GM12864 (cell line): ENCODE data around the gene SLX4IP.

Source experiments
- DNase-seq: peaks from one replicate; pipeline ENCODE4 v3.0.0-alpha.2; 2011; ENCODE audit warnings: low read depth
- H3K4me3 ChIP-seq: 2 replicates; pipeline ENCODE4 v1.5.1; 2011; ENCODE audit warnings: mild to moderate bottlenecking, low read depth, low read length, control low read depth
- CTCF ChIP-seq: IDR thresholded peaks from 2 replicates; pipeline ENCODE4 v1.5.1; 2011; ENCODE audit warnings: low read depth, mild to moderate bottlenecking, moderate library complexity, low read length, control low read depth, inconsistent platforms; ENCODE audit errors: missing control alignments

SLX4IP gene

GRCh38 chr20:10565191-10565921, 130.3 kb downstream of the SLX4IP start:
- DNase-seq, result no peak
- no peak overlapping the region for H3K4me3 ChIP-seq
- TF ChIP-seq CTCF, result no peak

GRCh38 chr20:10565922-10566897, 131.1 kb downstream of the SLX4IP start:
- TF ChIP-seq CTCF, result no peak
- DNase-seq, result no peak

GRCh38 chr20:10568032-10568431, 132.9 kb downstream of the SLX4IP start:
- no peak for TF ChIP-seq CTCF
- H3K4me3 ChIP-seq, result no peak overlapping the region
- DNase-seq, result no peak

More at GRCh38 chr20:10565922-10566897, 131.1 kb downstream of the SLX4IP start:
- H3K4me3 ChIP-seq, result no peak overlapping the region

GRCh38 chr20:10571313-10571815, 136.3 kb downstream of the SLX4IP start:
- TF ChIP-seq CTCF, result no peak
- DNase-seq, result no peak

GRCh38 chr20:10572853-10573252, 137.7 kb downstream of the SLX4IP start:
- no peak for TF ChIP-seq CTCF
- no peak overlapping the region for H3K4me3 ChIP-seq
- no peak for DNase-seq

More at GRCh38 chr20:10571313-10571815, 136.3 kb downstream of the SLX4IP start:
- no peak overlapping the region for H3K4me3 ChIP-seq

GRCh38 chr20:10573273-10573950, 138.3 kb downstream of the SLX4IP start:
- no peak for DNase-seq
- H3K4me3 ChIP-seq, result no peak overlapping the region
- TF ChIP-seq CTCF, result no peak
